Measurements from ENCODE around the gene DMBX1. TPM values are rescaled to one million over a fixed set of nuclear protein-coding genes. Genes with fewer than 3 reads are reported as not detected.

DMBX1 gene
- total RNA-seq = not detected in 2 replicates

DNA sequence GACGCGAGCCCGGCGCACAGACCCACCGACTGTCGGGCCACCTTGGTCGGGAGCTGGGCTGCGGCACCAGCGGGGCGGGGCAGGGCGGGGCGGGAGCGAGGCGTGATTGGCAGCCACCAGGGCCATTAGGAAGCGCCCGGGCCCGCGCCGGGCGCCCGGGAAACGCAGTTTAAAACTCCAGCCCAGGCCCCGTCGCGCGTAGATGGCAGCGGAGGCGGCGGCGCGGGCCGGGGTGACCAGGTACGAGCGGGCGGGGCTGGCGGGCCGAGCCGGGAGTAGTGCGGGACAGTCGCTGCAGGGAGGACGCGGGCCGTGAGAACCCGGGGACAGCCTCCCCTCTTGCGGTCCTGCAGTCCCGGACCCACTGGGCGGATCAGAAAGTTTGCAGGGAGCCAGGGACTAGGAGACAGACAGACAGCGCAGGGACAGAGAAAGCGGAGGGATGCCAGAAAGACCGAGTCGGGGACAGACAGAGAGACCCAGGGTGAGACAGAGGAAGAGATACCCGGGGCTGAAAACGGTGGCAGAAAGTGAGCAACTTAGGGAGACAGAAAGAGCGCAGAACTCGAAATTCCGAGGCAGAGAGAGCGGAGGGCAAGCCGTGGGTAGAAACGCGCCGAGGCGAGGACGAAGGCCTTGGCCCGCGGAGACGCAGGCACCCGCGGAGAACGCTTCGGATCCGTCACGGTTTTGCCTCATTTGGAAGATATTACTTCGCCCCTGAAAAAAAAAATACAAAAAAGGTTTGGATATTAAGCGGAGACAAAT, at the start of gene DMBX1:
TSS of gene DMBX1 (plus strand) at position 199 of the 768 bp plus-strand sequence. CDS start 17,175 bp downstream, outside the sequence.

Other genes starting within 250 kb of the DMBX1 start
- 2.0 and 5.3 TPM in 2 replicates for gene RAD54L, start 242.1 kb upstream of the DMBX1 start, total RNA-seq
- gene LRRC41, start 186.2 kb upstream of the DMBX1 start, total RNA-seq = 76.4 and 114 TPM in 2 replicates
- 330 and 414 TPM in 2 replicates for gene UQCRH, start 186.1 kb upstream of the DMBX1 start, total RNA-seq
- gene NSUN4, start 149.0 kb upstream of the DMBX1 start, total RNA-seq = 19.6 and 21.5 TPM in 2 replicates
- gene FAAH, start 95.5 kb upstream of the DMBX1 start, total RNA-seq = 0.48 and 1.3 TPM in 2 replicates
- not detected in 2 replicates for gene KNCN, start 61.8 kb downstream of the DMBX1 start, total RNA-seq
- 21.2 and 29.1 TPM in 2 replicates for gene MKNK1, start 114.4 kb downstream of the DMBX1 start, total RNA-seq
- 6.2 and 7.5 TPM in 2 replicates for gene MOB3C, start 127.0 kb downstream of the DMBX1 start, total RNA-seq
- 33.1 and 40.5 TPM in 2 replicates for gene ATPAF1, start 178.5 kb downstream of the DMBX1 start, total RNA-seq
- not detected in 2 replicates for gene TEX38, start 182.0 kb downstream of the DMBX1 start, total RNA-seq
- gene EFCAB14, start 229.3 kb downstream of the DMBX1 start, total RNA-seq = 147 and 228 TPM in 2 replicates